ENCODE results near the gene ZCCHC7.

GRCh38 chr9:37174247-37174646 lies 53.9 kb downstream of the ZCCHC7 start:
- TF ChIP-seq CTCF (IDR thresholded peaks at IDR 0.05; ENCODE audit: borderline replicate concordance, extremely low read depth, low read length, poor library complexity, severe bottlenecking), result no peak
- TF ChIP-seq EZH2 (IDR thresholded peaks at IDR 0.05; ENCODE audit: borderline replicate concordance, low read depth, low read length, severe bottlenecking), result no peak

All from DND-41 (cell line).